Mesendoderm (in vitro differentiated cells): ENCODE data around the gene FOXS1.

Experiments
- DNase-seq: peaks from one replicate; pipeline ENCODE4 v3.0.0; 2013
- H2AK5ac ChIP-seq: 2 replicates; pipeline ENCODE4 v1.6.1; 2013; ENCODE audit warnings: low read length, inconsistent platforms
- H2BK120ac ChIP-seq: 2 replicates; pipeline ENCODE4 v1.6.1; 2013; ENCODE audit warnings: low read depth, mild to moderate bottlenecking, low read length, moderate library complexity, mixed read lengths
- H2BK15ac ChIP-seq: replicated peaks from 2 replicates; pipeline ENCODE4 v1.6.1; 2013; ENCODE audit warnings: low read depth, mild to moderate bottlenecking, moderate library complexity
- H2BK5ac ChIP-seq: 2 replicates; pipeline ENCODE4 v1.6.1; 2013; ENCODE audit warnings: low read length, inconsistent platforms
- H3K18ac ChIP-seq: 2 replicates; pipeline ENCODE4 v1.6.1; 2013; ENCODE audit warnings: mild to moderate bottlenecking, low read length, mixed read lengths
- H3K23ac ChIP-seq: one replicate; pipeline ENCODE4 v1.6.1; 2013; ENCODE audit warnings: low read length
- H3K27ac ChIP-seq: 2 replicates; pipeline ENCODE4 v1.5.1; 2013; ENCODE audit warnings: low read depth, mild to moderate bottlenecking, inconsistent platforms, low read length, moderate library complexity
- H3K27me3 ChIP-seq: 2 replicates; pipeline ENCODE4 v1.6.1; 2013; ENCODE audit warnings: low read length, control low read depth, mild to moderate bottlenecking, inconsistent platforms; ENCODE audit not compliant: insufficient read depth, poor library complexity
- H3K36me3 ChIP-seq: 2 replicates; pipeline ENCODE4 v1.6.1; 2013; ENCODE audit warnings: low read length, inconsistent platforms; ENCODE audit not compliant: control insufficient read depth, insufficient read depth
- H3K4ac ChIP-seq: one replicate; pipeline ENCODE4 v1.6.1; 2013; ENCODE audit warnings: low read depth, mild to moderate bottlenecking, low read length, moderate library complexity
- H3K4me1 ChIP-seq: 2 replicates; pipeline ENCODE4 v1.6.1; 2013; ENCODE audit warnings: low read depth, low read length, inconsistent platforms; ENCODE audit not compliant: control insufficient read depth
- H3K4me2 ChIP-seq: 2 replicates; pipeline ENCODE4 v1.6.1; 2013; ENCODE audit warnings: low read length
- H3K4me3 ChIP-seq: 2 replicates; pipeline ENCODE4 v1.5.1; 2013; ENCODE audit warnings: mild to moderate bottlenecking, low read length
- H3K56ac ChIP-seq: one replicate; pipeline ENCODE4 v1.6.1; 2013; ENCODE audit warnings: low read length
- H3K79me1 ChIP-seq: 2 replicates; pipeline ENCODE4 v1.6.1; 2013; ENCODE audit warnings: low read length, inconsistent platforms
- H3K79me2 ChIP-seq: 2 replicates; pipeline ENCODE4 v1.6.1; 2013; ENCODE audit warnings: mild to moderate bottlenecking, low read length; ENCODE audit not compliant: control insufficient read depth, insufficient read depth
- H3K9ac ChIP-seq: 2 replicates; pipeline ENCODE4 v1.6.1; 2013; ENCODE audit warnings: low read length, inconsistent platforms
- H4K5ac ChIP-seq: one replicate; pipeline ENCODE4 v1.6.1; 2013; ENCODE audit warnings: low read length
- H4K8ac ChIP-seq: one replicate; pipeline ENCODE4 v1.6.1; 2013; ENCODE audit warnings: low read depth, mild to moderate bottlenecking, control low read depth, low read length, moderate library complexity
- WGBS: extraction: QIAGEN DNeasy Blood & Tissue Kit; methylation state at CpG from one replicate; pipeline ENCODE4 v1.1.7; 2013; ENCODE audit warnings: low lambda C conversion rate, missing lambda C conversion rate; ENCODE audit not compliant: insufficient coverage; ENCODE audit errors: extremely low coverage; 5-methylcytosine and 5-hydroxymethylcytosine counted together

FOXS1 gene

DNA sequence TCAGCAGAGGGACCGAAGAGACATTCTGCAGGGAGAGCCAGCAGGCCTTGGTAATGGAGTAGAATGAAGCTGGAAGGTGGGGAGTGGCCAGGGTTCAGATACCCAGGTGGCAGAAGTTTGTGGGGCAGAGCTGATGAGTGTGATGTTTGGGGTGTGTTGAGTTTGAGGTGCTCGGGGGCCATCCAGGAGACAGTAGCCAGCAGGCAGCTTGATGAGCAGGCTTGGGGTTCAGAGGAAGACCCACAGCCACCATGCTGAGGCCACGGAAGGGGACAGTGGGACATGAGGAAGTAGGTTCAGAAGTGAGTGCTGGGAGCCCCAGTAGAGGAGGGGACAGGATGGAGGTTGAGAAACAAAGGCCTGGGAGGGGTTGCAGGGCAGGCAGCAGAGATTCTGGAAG lies 11.1 kb upstream of the FOXS1 start:
- H3K27me3 ChIP-seq, result no peaks in the 10 kb centered on the region
- no CpG with 5 or more reads among the region's 3 CpGs for WGBS

DNA sequence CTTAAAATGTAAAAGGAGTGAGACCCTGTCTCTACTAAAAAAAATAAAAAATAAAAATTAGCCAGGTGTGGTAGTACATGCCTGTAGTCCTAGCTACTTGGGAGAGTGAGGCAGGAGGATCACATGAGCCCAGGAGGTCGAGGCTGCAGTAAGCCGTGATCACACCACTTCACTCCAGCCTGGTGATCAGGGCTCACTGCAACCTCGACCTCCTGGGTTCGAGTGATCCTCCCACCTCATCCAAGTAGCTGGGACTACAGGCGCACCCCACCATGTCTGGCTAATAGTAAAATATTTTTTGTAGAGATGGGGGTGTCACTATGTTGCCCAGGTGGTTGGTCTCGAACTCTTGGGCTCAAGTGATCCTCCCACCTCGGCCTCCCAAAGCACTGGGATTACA lies 8.1 kb upstream of the FOXS1 start:
- Histone ChIP-seq H3K27ac (no peak overlapping the region), H3K27me3 (peaks cover 4% of the 10 kb centered on the region), H3K4me2 (no peak overlapping the region), H4K5ac (no peak overlapping the region), H3K9ac (no peak overlapping the region), H3K18ac (no peak overlapping the region), H3K4ac (no peak overlapping the region), H3K4me3 (no peak overlapping the region), H2BK120ac (no peak overlapping the region), H3K79me2 (no peaks in the 10 kb centered on the region), H4K8ac (no peak overlapping the region), H3K36me3 (no peaks in the 10 kb centered on the region), H3K23ac (no peak overlapping the region), H2AK5ac (no peak overlapping the region), H2BK5ac (no peak overlapping the region), H3K56ac (no peak overlapping the region), H3K4me1 (no peaks in the 10 kb centered on the region), H3K79me1 (no peaks in the 10 kb centered on the region), H2BK15ac (no peak overlapping the region)
- no CpG with 5 or more reads among the region's 7 CpGs for WGBS
- no peak for DNase-seq

More for the DNA sequence above, 11.1 kb upstream of the FOXS1 start:
- no peak overlapping the region for H3K23ac ChIP-seq
- H3K56ac ChIP-seq, result no peak overlapping the region
- no peaks in the 10 kb centered on the region for H3K79me1 ChIP-seq
- H3K27ac ChIP-seq, result no peak overlapping the region
- H3K4me1 ChIP-seq, result peaks cover 4% of the 10 kb centered on the region
- H2BK15ac ChIP-seq, result no peak overlapping the region
- H3K79me2 ChIP-seq, result no peaks in the 10 kb centered on the region
- no peak overlapping the region for H3K4me3 ChIP-seq
- DNase-seq, result no peak
- no peak overlapping the region for H3K4ac ChIP-seq
- no peak overlapping the region for H2BK120ac ChIP-seq
- no peak overlapping the region for H3K4me2 ChIP-seq
- no peak overlapping the region for H3K18ac ChIP-seq
- H2AK5ac ChIP-seq, result no peak overlapping the region
- H2BK5ac ChIP-seq, result no peak overlapping the region
- no peak overlapping the region for H4K5ac ChIP-seq
- no peaks in the 10 kb centered on the region for H3K36me3 ChIP-seq
- H3K9ac ChIP-seq, result no peak overlapping the region
- H4K8ac ChIP-seq, result no peak overlapping the region

DNA sequence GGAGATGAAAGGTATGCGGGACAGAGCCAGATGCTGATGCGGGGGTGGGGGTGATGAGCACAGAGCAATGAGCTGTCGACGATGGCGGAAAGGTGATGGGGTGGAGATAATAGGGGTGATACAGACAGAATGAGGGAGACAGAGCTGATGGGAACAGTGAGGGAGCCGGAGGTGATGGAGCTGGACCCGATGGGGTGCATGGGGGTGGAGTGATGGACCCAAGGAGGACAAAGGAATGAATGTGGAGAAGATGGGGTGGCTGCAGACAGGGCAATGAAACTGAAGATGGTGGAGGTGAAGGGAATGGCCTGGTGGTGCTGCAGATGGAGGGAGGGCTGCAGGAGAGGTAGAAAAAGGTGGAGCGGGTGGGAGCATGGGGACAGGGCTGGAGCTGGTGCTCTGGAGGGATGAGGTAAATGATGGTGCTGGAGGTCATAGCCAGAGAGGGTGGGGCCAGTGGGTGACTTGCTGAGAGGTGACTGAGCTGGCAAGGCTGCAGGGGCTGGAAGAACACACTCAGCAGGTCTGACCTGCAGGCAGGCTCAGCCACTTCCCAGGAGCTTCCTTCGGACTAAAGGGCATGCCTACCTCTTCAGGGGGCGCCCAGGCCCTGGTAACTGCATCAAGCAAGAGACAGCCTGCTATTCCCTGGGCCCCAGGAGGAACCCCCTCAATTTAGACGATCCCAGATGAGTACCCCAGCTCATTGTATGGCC lies 6.0 kb upstream of the FOXS1 start:
- H3K23ac ChIP-seq, result no peak overlapping the region
- WGBS, result no CpG with 5 or more reads among the region's 11 CpGs
- H3K56ac ChIP-seq, result no peak overlapping the region
- no peaks in the 10 kb centered on the region for H3K4me1 ChIP-seq
- H3K4me3 ChIP-seq, result no peak overlapping the region
- no peaks in the 10 kb centered on the region for H3K79me1 ChIP-seq
- H2AK5ac ChIP-seq, result no peak overlapping the region
- no peak overlapping the region for H2BK120ac ChIP-seq
- no peaks in the 10 kb centered on the region for H3K79me2 ChIP-seq
- no peak overlapping the region for H4K5ac ChIP-seq
- H2BK5ac ChIP-seq, result no peak overlapping the region
- H3K4ac ChIP-seq, result no peak overlapping the region
- no peak overlapping the region for H3K18ac ChIP-seq
- H2BK15ac ChIP-seq, result no peak overlapping the region
- H4K8ac ChIP-seq, result no peak overlapping the region
- no peak overlapping the region for H3K27ac ChIP-seq
- H3K4me2 ChIP-seq, result no peak overlapping the region
- DNase-seq, result no peak
- H3K27me3 ChIP-seq, result peaks cover 4% of the 10 kb centered on the region
- H3K9ac ChIP-seq, result no peak overlapping the region
- H3K36me3 ChIP-seq, result no peaks in the 10 kb centered on the region

DNA sequence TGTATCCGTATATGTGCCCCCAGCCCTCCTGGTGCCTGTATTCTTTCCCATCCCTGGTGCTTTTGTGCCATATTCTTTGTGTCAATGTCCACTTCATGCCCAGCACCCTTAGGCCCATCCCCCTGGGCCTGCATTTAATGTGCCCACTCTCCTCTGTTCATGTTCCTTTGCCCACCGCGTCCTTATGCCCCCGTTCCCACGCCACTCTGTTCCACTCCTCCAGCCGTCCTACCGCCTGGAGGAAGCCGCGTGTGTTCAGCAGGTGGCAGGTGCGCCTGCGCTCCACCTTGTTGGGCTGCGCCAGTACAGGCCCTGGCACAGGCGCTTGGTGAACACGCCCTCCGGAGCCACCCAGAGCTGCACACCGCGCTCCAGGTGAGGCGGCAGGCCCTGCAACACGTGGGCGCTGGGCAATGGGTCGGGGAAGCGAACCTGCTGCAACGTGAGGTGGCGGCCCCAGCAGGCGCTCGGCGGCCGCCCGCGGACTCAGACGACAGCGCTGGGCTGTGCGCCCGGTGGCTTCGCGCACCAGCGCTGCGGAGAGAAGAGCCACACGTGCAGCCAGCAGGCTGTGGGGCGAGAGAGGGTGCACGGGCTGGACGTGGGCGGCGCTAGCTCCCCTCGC lies 4.0 kb upstream of the FOXS1 start:
- Histone ChIP-seq H3K79me1 (no peaks in the 10 kb centered on the region), H3K36me3 (no peaks in the 10 kb centered on the region), H3K9ac (no peak overlapping the region), H3K4me3 (no peak overlapping the region), H3K27me3 (peaks cover 4% of the 10 kb centered on the region), H2BK120ac (no peak overlapping the region), H4K5ac (no peak overlapping the region), H3K18ac (no peak overlapping the region), H3K56ac (no peak overlapping the region), H3K27ac (no peak overlapping the region), H2BK15ac (no peak overlapping the region), H2AK5ac (no peak overlapping the region), H2BK5ac (no peak overlapping the region), H3K4me2 (no peak overlapping the region), H3K23ac (no peak overlapping the region), H3K4me1 (no peaks in the 10 kb centered on the region), H3K4ac (no peak overlapping the region), H4K8ac (no peak overlapping the region), H3K79me2 (no peaks in the 10 kb centered on the region)
- WGBS, result no CpG with 5 or more reads among the region's 45 CpGs
- DNase-seq, result no peak

DNA sequence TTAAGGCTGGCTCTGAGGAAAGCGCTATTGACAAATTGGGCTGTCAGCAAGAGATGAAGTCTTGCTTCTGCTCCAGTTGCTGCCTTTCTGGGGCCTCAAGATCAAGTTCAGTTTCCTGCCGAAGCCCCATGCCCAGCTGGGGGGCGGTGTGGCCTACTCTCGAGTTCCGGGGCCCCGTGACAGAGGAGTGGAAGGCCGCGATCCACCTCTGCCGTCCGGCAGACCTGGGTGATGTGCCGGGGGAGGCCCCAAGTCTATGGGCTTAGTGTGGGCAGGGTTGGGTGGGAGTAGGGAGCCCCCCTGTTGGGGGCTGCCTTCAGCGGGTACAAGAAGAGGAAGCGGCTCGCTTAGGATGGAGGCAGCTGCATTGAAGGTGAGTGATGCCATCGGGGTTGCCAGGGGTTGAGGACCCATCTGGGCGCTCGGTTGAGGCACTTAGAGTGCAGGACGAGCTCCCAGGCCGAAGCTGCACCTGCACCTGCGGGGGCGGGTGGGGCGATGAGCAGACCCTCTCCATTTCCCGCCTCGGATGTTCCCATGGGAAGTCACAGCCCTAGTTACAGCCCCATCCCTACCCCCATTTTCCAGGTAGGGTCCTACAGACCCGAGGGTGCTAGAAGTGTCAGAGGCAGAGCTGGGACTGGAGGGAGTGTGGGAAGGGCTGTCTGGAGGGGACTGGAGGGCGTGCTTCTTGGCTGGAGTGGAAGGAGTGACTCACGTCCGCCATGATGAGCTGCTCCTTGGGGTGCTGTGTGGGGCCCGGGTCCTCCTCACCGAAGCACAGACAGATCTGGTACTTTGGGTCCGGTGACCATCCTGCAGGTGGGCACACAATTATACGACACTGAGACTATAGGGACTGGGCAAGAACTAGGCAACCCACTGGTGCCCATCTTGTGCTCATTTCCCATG lies 2.9 kb upstream of the FOXS1 start:
- DNase-seq, result no peak
- no peaks in the 10 kb centered on the region for H3K79me2 ChIP-seq
- H3K18ac ChIP-seq, result no peak overlapping the region
- H3K79me1 ChIP-seq, result no peaks in the 10 kb centered on the region
- H3K56ac ChIP-seq, result no peak overlapping the region
- peaks cover 4% of the 10 kb centered on the region for H3K27me3 ChIP-seq
- no peak overlapping the region for H2BK120ac ChIP-seq
- no peak overlapping the region for H2BK5ac ChIP-seq
- no peak overlapping the region for H3K27ac ChIP-seq
- H3K23ac ChIP-seq, result no peak overlapping the region
- no peak overlapping the region for H4K8ac ChIP-seq
- H3K4me2 ChIP-seq, result no peak overlapping the region
- no CpG with 5 or more reads among the region's 32 CpGs for WGBS
- no peaks in the 10 kb centered on the region for H3K4me1 ChIP-seq
- no peak overlapping the region for H3K4me3 ChIP-seq
- H3K9ac ChIP-seq, result no peak overlapping the region
- H3K36me3 ChIP-seq, result no peaks in the 10 kb centered on the region
- H2AK5ac ChIP-seq, result no peak overlapping the region
- H2BK15ac ChIP-seq, result no peak overlapping the region
- no peak overlapping the region for H3K4ac ChIP-seq
- H4K5ac ChIP-seq, result no peak overlapping the region
